GM21737 (cell line): Measurements from ENCODE around the gene A3GALT2.

Experiments
- ATAC-seq: cut with Tn5 transposase; IDR thresholded peaks from one replicate; pipeline ENCODE4 v1.9.1; 2021; ENCODE audit warnings: mild to moderate bottlenecking, moderate library complexity; ENCODE audit not compliant: unreplicated experiment

Gene A3GALT2

GRCh38 chr1:33332357-33332789 is 11.5 kb upstream of the A3GALT2 start:
- no peak for ATAC-seq

DNA sequence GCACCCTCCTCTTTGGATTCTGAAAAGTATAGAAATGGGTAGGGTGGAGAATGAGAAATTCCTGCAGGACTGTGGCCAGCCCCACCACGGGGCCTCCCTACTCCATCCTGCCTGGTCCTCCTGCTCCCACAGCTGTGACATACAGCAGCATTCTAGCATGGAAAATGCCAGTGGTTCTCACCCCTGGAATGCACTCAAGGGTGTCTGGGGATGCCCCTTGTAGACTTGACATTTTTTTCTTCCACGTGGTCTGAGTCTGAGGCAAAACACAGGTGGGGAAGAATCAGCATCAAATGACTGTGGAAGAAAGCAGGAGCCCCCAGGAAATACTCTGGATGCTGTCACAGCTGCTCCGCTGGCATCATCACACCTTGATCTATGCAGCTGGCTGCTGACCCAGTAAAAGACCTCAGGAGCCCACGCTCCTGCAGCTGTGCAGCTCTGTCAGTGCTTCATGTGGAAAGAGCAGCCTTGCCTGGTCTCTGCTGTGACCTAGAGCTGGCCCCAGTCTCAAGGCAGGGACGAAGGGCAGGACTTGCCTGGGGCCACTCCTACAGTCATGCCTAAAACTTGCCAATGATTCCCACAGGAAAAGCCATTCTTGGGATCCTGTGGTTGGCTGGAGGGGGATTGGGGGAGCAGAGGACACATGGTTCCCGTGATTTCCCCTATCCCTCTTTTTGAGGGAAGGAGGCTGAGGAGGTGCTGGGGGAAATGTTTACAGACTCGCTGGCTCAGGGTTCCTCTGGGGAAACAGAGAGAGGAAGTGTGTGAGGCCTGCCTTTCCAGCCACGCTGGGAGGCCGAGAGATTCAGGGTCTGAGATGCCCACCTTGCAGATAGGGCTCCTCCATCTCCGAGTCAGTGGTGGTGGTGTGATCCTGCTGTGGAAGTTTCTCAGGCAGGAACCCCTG is 10.8 kb upstream of the A3GALT2 start:
- no peak for ATAC-seq

DNA sequence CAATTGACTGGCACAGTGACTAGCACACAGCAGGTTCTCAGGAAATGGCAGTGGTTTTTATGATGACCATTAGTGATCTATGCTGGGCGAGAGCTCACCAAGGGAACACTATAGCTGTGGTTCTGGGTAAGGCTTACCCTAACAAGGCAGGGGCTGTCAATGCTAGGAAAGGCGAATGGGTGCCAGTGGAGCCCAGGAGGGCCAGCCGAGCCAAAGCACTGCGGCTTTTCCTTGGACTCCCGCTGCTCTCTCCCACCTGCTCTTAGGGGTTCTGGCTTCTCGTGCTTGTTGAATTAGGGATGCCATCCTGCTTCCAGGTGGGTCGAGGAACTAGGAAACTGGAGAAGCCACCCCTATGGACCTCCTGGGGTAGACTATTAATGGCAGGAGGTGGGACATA is 10.0 kb upstream of the A3GALT2 start:
- no peak for ATAC-seq

GRCh38 chr1:33330361-33330890 is 9.5 kb upstream of the A3GALT2 start:
- no peak for ATAC-seq

DNA sequence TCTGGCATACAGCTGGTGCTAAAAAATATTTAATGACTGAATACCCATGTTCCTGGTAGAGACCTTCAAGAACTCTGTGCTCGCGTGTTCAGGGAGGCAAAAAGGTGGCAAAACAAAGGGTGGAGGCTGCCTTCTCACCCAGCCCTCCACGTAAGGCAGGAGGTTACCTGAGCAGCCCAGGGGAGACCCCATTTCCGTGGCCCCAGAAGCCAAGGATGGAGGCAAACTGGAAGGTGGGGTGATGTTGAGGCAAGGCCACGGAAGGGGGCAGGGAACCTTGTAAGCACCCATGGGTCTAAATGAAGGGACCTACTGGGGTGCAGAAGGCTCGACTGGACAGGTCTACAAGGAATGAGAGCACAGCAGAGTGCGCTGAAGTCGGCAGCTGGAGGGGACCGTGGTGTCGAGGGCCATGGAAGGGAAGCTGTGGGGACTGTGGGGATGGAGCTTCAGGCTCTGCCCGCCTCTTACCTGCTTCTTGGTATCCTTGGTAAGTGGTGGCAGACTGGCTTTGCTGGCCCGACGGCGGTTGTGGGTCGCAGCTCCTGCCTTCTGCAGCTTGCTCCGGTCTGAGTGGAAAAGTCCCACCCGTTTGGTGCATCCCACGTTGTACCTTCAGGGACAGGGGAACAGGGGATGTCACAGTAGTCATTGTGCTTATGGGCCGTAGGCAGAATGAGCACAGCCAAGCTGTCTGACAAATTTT is 8.9 kb upstream of the A3GALT2 start:
- no peak for ATAC-seq

- no peak for ATAC-seq
Measured at GRCh38 chr1:33328817-33329216, 7.9 kb upstream of the A3GALT2 start.

- ATAC-seq, result no peak
Measured at GRCh38 chr1:33327587-33328325, 6.9 kb upstream of the A3GALT2 start.

DNA sequence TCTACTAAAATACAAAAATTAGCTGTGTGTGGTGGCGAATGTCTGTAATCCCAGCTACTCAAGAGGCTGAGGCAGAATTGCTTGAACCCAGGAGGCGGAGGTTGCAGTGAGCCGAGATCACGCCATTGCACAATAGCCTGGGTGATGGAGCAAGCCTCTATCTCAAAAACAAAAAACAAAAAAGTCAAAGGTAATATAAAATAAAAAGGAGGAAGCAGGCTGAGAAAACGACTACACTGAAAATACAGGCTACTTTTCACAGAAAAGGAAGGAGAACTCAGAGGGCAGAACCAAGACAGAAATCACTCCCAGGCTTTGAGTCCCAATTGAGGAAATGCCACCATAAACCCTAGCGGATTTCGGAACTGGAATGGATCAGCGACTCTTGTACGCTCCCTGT is 5.9 kb upstream of the A3GALT2 start:
- no peak for ATAC-seq

DNA sequence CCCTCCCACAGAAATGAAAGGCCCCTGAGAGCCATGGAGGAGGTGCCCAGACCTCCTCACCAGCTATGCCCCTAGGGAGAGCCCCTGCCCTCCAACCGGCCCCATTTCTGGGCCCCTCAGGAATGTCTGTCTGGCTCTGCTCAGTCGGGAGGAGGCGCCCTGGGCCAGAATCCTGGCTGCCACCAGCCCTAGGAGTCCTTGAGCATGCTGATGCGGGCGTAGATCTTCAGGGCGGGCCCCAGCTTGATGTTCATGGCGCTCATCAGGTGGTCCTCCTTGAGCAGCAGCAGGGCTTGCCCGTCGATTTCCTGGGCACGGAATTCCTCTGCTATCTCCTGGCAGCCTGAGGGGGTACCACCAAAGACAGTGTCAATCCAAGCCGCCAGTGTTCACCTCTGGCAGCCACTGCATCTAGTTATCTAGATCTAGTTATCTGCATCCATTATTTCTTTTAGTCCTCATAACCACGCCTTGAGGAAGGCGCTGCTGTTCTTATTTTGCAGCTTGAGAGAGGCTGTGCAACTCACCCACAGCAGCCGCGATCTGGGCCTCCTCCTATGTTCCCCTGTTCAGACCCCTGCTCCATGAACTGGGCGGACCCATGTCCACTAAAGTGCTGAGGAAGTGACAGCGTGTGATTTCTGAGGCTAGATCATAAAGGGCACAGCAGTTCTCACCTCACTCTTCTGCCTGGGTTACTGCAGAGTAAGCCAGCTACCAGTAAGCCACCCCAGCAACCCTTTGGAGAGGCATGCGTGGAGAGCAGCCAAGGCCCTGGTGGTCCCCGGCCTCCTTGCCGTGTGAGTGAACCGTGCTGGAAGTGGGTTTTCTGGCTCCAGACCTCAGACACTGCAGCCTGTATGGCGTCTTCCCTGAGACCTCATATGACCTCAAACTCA is 4.0 kb upstream of the A3GALT2 start:
- no peak for ATAC-seq

GRCh38 chr1:33323663-33324477 is 3.0 kb upstream of the A3GALT2 start:
- ATAC-seq, result no peak

DNA sequence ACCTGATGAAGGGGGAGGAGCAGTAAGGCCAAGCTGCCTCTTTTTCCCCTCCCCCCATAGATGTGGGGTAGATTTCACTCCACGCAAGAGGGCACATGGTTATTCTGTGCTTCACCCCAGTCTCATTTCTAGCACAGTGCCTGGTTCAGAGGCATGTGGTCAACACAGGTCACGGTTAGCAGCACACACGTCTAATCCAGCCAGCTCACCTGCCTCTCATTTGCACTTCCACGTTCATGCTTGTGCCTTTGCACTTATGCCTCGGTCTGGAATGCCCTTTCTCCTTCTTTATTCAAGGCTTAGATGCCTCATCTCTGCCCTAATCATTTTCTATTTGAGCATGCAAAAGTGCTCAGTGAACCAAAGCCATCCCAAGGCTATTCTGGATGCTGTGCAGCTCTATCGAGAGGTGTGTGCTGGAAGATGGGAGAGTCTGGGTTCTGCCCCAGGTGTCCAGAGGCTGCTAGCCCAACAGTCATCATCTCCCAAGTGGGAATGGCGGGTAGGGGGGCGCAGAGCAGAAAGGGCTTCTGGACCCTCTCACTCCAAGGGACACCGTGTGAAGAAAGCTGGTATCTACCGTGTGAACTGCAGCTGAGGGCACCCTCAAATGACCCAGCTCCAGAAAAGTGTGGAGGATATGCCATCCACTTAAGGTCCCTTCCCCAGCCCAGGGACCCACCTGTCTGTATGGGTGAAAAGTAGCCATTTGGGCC is 2.1 kb upstream of the A3GALT2 start:
- ATAC-seq, result no peak

- ATAC-seq, result no peak
Measured at GRCh38 chr1:33322109-33322508, 1.2 kb upstream of the A3GALT2 start.

GRCh38 chr1:33321178-33321577 is 280 bp upstream of the A3GALT2 start:
- no peak for ATAC-seq

DNA sequence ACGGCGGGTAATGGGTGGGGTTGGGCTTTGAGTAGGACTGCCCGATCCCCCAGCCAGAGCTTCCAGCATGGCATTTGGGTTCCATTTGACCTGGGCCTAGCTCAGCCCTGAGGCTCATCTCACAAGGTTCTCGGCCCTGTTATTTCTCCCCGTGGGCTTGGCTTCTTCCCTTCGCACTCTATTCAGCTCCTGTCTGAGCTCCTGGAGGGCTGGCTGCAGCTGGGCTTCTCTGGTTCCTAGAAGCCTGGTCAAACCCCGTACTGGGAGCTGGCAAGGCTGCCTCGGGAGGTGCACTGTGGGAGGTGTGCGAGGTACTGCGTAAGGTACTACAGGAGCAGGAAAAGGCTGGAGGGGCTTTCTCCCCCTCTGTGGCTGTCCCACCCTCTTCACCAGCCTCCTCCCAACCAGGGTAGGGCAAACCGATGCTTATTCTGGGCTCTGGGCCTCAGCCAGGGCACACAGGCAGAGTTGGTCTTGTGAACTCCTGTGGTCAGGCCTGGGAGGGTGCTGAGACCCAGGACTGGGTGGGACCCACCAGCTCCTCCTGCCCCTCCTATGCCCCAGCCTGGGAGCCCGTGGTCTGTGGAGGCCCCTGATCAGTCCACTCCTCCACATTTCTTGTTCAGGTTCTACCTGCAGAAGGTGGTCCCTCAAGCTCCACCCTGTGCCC is 814 bp downstream of the A3GALT2 start:
- ATAC-seq, result no peak

DNA sequence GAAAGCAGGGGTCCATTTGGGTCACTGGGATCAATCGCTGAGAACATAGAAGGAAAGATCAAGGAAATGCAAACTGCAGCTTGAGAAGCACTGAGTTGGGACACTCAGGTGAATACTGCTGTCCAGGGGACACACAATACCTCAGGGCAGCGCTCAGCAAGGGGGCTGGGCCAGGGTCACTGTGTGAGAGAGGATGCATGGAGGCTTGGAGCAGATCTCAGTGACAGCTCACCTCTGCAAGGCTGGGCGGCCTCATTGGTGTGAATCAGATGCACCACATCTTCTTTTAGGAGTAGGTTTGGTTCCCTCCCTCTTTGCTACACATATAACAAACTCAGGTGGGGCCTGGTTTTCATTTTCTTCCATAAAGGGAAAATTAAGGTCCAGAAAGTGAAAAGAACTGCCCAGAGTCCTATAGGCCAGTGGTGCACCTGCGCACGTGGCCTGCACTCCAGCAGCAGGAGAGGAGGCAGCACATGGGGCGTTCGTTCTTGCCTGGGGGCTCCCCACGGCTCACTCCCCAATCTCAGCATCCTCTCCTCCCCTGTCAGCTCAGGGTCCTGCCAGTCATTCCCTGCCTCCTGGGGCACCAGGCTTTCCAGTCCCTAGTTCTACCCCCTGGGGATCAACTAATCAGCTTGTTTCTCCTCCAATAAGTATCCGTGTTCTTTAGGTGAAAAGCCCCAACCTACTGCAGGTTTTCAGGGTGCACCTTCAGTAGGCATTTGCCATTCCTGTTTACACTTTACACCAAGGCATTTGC is 1.5 kb downstream of the A3GALT2 start:
- no peak for ATAC-seq

- ATAC-seq, result no peak
Measured at GRCh38 chr1:33317946-33318345, 3.0 kb downstream of the A3GALT2 start.

- no peak for ATAC-seq
Measured at GRCh38 chr1:33317354-33317753, 3.5 kb downstream of the A3GALT2 start.
